Prostate gland (tissue), 2 donors: ENCODE results near the gene CMSS1. TPM values are rescaled to one million over a fixed set of nuclear protein-coding genes. Genes with fewer than 3 reads are reported as not detected.
A peak's percentile ranks its signal among the peaks of the same experiment; 100 is the strongest.

ENCODE experiments used
- DNase-seq: peaks from one replicate; pipeline ENCODE4 v3.0.0-alpha.2; 2019; ENCODE audit warnings: low spot score
- H3K27ac ChIP-seq, 2 donors: fragments of 200-600 bp; sonication (generic); 2 replicates each; pipeline ENCODE4 v1.5.1; 2017 to 2019
- H3K27me3 ChIP-seq: fragments of 200-600 bp; sonication (generic); replicated peaks from 2 replicates; pipeline ENCODE4 v1.5.1; 2019; ENCODE audit not compliant: insufficient read depth
- H3K36me3 ChIP-seq, 2 donors: fragments of 200-600 bp; sonication (generic); 1 replicate in 1 of 2; 2 replicates in 1 of 2; pipeline versions ENCODE4 v1.5.1 to v1.8.1; 2017 to 2019
- H3K4me1 ChIP-seq: fragments of 200-600 bp; sonication (generic); replicated peaks from 2 replicates; pipeline ENCODE4 v1.5.1; 2019
- H3K4me3 ChIP-seq, 2 donors: fragments of 200-600 bp; sonication (generic); 2 replicates each; pipeline ENCODE4 v1.5.1; 2017 to 2019
- H3K9me3 ChIP-seq: fragments of 200-600 bp; sonication (generic); 2 replicates; pipeline ENCODE4 v1.5.1; 2017
- CTCF ChIP-seq, 4 experiments: fragments of 200-600 bp in 2 of 4; fragments of 450-650 bp in 2 of 4; sonication (generic) in 2 of 4; IDR thresholded peaks; 1 replicate in 3 of 4; 2 replicates in 1 of 4; pipeline ENCODE4 v1.5.1; 2016 to 2019; ENCODE audit warnings: antibody characterized with exemption in 4 of 4, mild to moderate bottlenecking in 2 of 4, moderate library complexity in 2 of 4
- POLR2A ChIP-seq: fragments of 450-650 bp; IDR thresholded peaks from one replicate; pipeline ENCODE4 v1.6.1; 2016; ENCODE audit warnings: antibody characterized with exemption, mild to moderate bottlenecking
- POLR2AphosphoS5 ChIP-seq: sonication (generic); formaldehyde crosslinking; IDR thresholded peaks from one replicate; pipeline ENCODE4 v1.6.1; 2017; ENCODE audit warnings: antibody characterized with exemption
- WGBS: methylation state at CpG from one replicate; pipeline ENCODE4 v1.1.5; 2018; 5-methylcytosine and 5-hydroxymethylcytosine counted together
- intact Hi-C: fragments of 100-400 bp; cut with DNase I; formaldehyde crosslinking; loops from one replicate; pipeline ENCODE4 v1.14.2; 2022
- total RNA-seq, 2 donors: library from RNA; depleted of rRNA; stranded (reverse); fragments of >200 nt; gene quantifications; one replicate each; pipeline ENCODE4 v1.1.0, GENCODE V29; 2016

Gene CMSS1
- total RNA-seq, 2 donors from 2014 or later: 10.2 to 13.6 TPM

- no peaks in the 10 kb centered on the region for H3K27me3 ChIP-seq
- H3K4me3 ChIP-seq: no peak overlapping the region
- H3K27ac ChIP-seq: no peak overlapping the region
- H3K4me1 ChIP-seq: no peaks in the 10 kb centered on the region
- 66% methylated on average over 3 of the region's 3 CpGs for WGBS
- TF ChIP-seq CTCF (IDR thresholded peaks at IDR 0.05) (no peak), POLR2A (no peak), POLR2AphosphoS5 (no peak)
- DNase-seq: no peak
- no peaks in the 10 kb centered on the region for H3K36me3 ChIP-seq
- H3K9me3 ChIP-seq: no peaks in the 10 kb centered on the region
- intact Hi-C loops: loop anchor here (10.0 kb wide), 1 partner anchor 756 kb away; no protein-coding TSS in a partner anchor
Observed at GRCh38 chr3:99780749-99781148, 36.9 kb upstream of the CMSS1 start.

GRCh38 chr3:99781761-99782160 is 35.9 kb upstream of the CMSS1 start:
- no peak for DNase-seq
- Histone ChIP-seq H3K9me3 (no peaks in the 10 kb centered on the region), H3K4me3 (no peak overlapping the region), H3K36me3 (no peaks in the 10 kb centered on the region), H3K27me3 (no peaks in the 10 kb centered on the region), H3K27ac (no peak overlapping the region), H3K4me1 (no peaks in the 10 kb centered on the region)
- intact Hi-C loops: loop anchor here (10.0 kb wide), 1 partner anchor 757 kb away; no protein-coding TSS in a partner anchor
- TF ChIP-seq CTCF (IDR thresholded peaks at IDR 0.05) (no peak), POLR2AphosphoS5 (no peak), POLR2A (no peak)
- WGBS: 73% methylated on average over 3 of the region's 3 CpGs

GRCh38 chr3:99783011-99783573 is 34.6 kb upstream of the CMSS1 start:
- WGBS: 64% methylated on average over 5 of the region's 5 CpGs
- Histone ChIP-seq H3K27ac (no peak overlapping the region), H3K36me3 (no peaks in the 10 kb centered on the region), H3K4me3 (no peak overlapping the region), H3K9me3 (no peaks in the 10 kb centered on the region), H3K4me1 (no peaks in the 10 kb centered on the region), H3K27me3 (no peaks in the 10 kb centered on the region)
- no peak for DNase-seq
- intact Hi-C loops: loop anchor here (10.0 kb wide), 1 partner anchor 758 kb away; no protein-coding TSS in a partner anchor
- TF ChIP-seq POLR2AphosphoS5 (no peak), CTCF (IDR thresholded peaks at IDR 0.05) (no peak), POLR2A (no peak)

- DNase-seq: no peak
- no peaks in the 10 kb centered on the region for H3K27me3 ChIP-seq
Observed at GRCh38 chr3:99789011-99789721, 28.5 kb upstream of the CMSS1 start.

More at GRCh38 chr3:99789011-99789721, 28.5 kb upstream of the CMSS1 start:
- Histone ChIP-seq H3K4me3 (no peak overlapping the region), H3K9me3 (no peaks in the 10 kb centered on the region), H3K36me3 (no peaks in the 10 kb centered on the region), H3K27ac (no peak overlapping the region), H3K4me1 (no peaks in the 10 kb centered on the region)
- intact Hi-C loops: loop anchor here (10.0 kb wide), 1 partner anchor 764 kb away; no protein-coding TSS in a partner anchor
- 25% methylated on average over 3 of the region's 3 CpGs for WGBS
- peak in 2 of 4 experiments; percentile 36 to 45 for TF ChIP-seq CTCF (IDR thresholded peaks at IDR 0.05)
- no peak for TF ChIP-seq POLR2A
